ENCODE results near the gene ATP7B.
"Not testable (repeated sequence)": the region's sequence is repeated elsewhere in the genome, so short reads cannot be mapped to it uniquely, and the experiment has no call there.

Gene ATP7B

DNA sequence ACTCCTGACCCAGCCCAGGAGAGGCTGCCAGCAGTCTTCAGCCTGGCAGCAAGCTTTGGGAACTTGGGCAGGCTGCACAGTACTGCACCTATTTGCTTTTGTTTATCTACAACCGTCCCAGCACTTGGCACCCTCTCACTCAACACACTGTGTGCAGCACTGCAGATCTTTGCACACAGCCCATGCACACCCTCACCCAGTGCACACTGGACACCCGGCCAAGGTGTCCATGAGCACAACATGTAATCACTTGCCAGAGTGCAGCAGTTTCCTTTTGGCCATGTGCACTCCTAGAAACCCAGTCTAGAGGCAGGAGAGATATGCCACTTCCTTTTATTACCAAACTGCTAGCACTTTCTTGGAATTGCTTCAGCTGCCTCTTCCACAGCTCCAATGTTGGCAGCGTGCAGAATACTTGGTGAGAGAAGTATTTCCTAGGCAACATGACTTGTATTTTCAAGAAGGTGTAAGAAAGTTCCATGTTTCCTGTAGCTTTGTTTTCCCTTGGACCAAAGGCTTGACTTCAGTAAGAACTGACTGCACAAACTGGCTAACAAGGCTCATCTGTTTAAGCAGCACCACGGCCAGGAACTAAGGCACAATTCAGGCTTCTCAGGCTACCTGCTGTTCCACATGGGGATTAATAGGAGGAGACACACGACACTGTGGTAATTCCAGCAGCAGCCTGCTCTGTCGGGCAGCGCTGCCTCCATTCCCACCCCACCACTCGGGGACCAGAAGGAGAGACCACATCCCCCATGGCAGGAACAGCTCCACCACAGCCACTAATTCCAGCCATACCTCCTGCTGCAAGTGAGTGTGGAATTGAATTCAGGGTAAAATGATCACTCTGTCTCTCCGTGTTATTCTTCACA, 15.3 kb downstream of the ATP7B start:
- H3K4me3 ChIP-seq (ENCODE audit: low read length), result no peak overlapping the region
- DNase-seq (ENCODE audit: low read depth), result peak; percentile 39
- TF ChIP-seq, protein P1, sequence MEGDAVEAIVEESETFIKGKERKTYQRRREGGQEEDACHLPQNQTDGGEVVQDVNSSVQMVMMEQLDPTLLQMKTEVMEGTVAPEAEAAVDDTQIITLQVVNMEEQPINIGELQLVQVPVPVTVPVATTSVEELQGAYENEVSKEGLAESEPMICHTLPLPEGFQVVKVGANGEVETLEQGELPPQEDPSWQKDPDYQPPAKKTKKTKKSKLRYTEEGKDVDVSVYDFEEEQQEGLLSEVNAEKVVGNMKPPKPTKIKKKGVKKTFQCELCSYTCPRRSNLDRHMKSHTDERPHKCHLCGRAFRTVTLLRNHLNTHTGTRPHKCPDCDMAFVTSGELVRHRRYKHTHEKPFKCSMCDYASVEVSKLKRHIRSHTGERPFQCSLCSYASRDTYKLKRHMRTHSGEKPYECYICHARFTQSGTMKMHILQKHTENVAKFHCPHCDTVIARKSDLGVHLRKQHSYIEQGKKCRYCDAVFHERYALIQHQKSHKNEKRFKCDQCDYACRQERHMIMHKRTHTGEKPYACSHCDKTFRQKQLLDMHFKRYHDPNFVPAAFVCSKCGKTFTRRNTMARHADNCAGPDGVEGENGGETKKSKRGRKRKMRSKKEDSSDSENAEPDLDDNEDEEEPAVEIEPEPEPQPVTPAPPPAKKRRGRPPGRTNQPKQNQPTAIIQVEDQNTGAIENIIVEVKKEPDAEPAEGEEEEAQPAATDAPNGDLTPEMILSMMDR (conservative IDR thresholded peaks at IDR 0.05; ENCODE audit: low read length), result no peak

DNA sequence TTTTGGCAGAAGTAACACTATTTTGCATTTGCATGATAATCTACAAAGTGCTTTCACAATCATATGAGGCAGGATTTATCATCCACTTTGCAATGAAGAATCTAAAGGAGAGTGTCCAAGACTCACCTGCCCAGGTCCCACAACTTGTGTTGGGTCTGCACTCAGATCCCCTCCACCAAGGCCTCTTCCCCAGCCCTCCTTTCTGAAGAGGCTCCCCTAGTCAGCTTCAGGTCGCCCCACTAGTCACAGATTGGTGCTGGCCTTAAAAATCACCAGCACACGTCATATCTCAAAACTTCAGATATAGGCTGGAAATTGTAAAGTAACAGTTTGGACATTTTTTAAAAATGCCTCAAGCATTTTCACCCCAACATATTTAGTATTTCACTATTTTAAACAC, 17.5 kb downstream of the ATP7B start:
- TF ChIP-seq, protein P1 (conservative IDR thresholded peaks at IDR 0.05; ENCODE audit: low read length), result no peak
- H3K4me3 ChIP-seq (ENCODE audit: low read length), result no peak overlapping the region
- DNase-seq (ENCODE audit: low read depth), result no peak

GRCh38 chr13:51988988-51989618, 22.1 kb downstream of the ATP7B start:
- no peak for DNase-seq (ENCODE audit: low read depth)
- H3K4me3 ChIP-seq (ENCODE audit: low read length), result no peak overlapping the region
- TF ChIP-seq, protein P1 (conservative IDR thresholded peaks at IDR 0.05; ENCODE audit: low read length), result no peak

- DNase-seq (ENCODE audit: low read depth); H3K4me3 ChIP-seq (ENCODE audit: low read length): not testable (repeated sequence)
These were observed 26.3 kb downstream of the ATP7B start for GRCh38 chr13:51984904-51985303.

- H3K4me3 ChIP-seq (ENCODE audit: low read length); DNase-seq (ENCODE audit: low read depth): not testable (repeated sequence)
These were observed 28.0 kb downstream of the ATP7B start for GRCh38 chr13:51983292-51983691.

DNA sequence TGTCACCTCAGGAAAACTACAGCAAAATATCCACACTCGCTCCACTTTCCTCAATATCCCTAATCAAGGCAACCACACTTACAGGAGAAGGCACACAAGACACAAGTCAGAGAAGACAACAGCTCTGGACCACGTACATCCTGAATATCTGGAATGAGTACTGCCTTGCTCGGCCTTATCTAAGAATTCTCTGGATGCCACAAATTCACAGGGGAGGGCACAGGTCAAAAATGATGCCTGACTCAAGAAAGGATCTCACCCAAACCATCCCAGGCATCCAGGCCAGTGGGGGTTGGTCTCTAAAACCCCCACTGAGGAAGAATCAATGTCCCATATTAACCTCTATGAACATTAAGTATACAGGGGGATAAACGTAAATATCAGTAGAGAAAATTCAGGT, 29.9 kb downstream of the ATP7B start:
- TF ChIP-seq, protein P1 (conservative IDR thresholded peaks at IDR 0.05; ENCODE audit: low read length), result no peak
- DNase-seq (ENCODE audit: low read depth), result no peak
- H3K4me3 ChIP-seq (ENCODE audit: low read length), result no peak overlapping the region

GRCh38 chr13:51980908-51981307, 30.3 kb downstream of the ATP7B start:
- no peak overlapping the region for H3K4me3 ChIP-seq (ENCODE audit: low read length)
- TF ChIP-seq, protein P1 (conservative IDR thresholded peaks at IDR 0.05; ENCODE audit: low read length), result no peak
- no peak for DNase-seq (ENCODE audit: low read depth)

All from AG10803 (cell line).